NCI-H446 (cell line): Measurements from ENCODE around the gene ERC2.
"Not testable (repeated sequence)": the region's sequence is repeated elsewhere in the genome, so short reads cannot be mapped to it uniquely, and the experiment has no call there.

ENCODE experiments used
- DNase-seq, 2 experiments: peaks; one replicate each; lab custom pipeline; 2025; lab: John Stamatoyannopoulos, UW

ERC2 gene

DNA sequence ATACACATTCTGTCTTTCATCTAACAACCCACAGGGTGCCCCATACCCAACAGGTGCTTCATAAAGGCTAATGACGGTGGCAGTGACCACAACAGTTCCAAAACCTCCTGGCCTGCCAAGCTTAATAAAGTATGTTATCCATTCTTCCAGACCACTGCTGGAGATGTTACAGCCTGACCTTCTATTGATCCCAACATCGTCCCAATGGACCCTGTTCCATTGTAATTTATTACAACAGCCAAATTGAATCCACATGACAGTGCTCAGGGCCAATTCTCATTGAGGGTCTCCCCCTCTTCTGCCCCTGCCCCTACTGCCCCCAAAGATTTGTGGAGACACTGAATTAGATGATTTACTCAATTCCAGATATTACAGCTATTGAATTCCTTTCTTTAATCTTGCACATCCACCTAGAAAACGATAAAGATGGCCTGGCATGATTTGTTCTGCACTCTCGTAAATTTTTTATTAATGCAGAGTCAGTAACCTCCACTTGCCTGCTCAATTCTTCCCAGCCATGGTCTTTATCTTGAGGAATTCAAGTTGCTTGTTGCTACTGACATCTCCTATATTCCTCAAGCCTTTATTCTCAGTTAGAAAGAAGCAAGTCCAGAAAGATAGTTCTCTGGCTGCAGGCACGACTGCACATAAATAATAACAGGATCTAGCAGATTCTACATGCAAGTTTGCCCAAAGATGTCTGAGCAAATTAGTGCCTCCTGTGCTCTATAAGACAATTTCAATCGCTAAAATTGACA lies 407.6 kb downstream of the ERC2 start:
- DNase-seq: no peak

DNA sequence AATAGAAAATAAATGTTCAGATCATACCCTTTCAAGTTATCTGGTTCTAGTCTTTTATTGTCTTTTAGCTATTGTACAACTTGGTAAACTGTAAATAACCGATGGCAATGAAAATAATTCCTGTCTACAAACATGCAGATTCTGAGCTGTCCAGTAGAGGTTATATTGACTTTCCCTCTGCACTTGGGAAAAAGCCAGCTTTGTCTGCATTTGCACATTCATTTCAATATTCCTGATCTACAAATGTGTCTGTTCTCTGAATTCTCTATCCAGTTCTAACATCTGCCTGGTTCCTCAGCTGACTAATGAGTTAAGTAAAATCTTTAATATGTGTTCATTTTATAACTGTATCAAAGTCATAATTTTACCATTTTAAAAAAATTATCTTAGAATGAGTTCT lies 408.5 kb downstream of the ERC2 start:
- no peak for DNase-seq

DNA sequence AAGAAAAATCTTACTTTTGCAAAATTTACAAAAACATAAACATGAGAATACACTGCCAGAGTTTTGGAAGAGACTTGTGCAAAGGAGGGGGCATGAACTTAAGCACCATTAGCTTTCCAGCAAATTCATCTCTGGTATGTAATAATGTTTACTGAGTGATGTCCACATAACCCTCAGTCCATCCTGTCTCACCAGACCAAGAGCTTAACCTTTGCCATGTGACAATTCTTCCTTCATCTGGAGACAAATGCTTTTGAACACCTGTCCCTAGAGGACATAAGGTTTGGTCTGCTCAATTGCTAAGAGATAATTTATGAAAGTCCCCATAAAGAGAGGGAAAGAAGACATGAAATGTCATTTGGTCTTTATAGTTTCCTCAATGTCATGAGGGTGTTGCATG lies 412.3 kb downstream of the ERC2 start:
- DNase-seq: no peak

DNA sequence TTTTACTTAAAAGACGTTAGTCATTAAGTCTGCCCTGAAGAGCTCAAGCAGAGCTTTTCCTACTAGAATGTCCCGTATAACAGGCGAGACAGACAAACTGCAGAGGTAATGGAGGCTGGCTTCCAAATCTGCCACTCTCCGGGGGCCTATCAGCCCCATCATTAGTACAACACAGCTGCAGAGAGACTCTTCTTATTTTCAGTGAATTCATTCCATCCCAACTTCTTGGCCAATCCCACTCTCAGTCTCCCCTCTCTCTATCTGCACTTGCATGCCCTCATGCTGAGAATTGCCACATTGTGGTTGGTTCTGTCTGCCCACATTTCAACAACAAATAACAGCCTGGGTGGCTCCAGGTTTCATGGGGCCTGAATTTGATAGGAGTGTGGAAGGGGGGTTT lies 412.7 kb downstream of the ERC2 start:
- no peak for DNase-seq

DNA sequence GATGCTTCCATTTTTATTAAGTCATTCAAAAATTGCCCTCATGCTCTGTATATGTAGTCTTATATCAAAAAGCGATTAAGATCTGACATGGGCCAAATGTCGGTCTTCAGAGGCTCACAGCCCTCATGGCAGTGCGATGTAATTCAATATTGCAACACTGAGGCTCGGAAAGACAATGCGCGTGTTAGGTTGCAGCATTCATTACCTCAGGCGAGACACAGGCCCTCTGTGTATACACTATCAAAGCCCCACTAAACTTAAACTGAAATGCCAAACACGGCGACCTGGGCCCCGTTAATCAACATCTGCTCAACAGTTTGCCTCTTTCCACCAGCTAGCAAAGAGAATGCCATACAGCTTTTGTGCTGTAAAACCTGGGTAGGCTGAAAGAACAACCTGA lies 413.4 kb downstream of the ERC2 start:
- DNase-seq: no peak

DNA sequence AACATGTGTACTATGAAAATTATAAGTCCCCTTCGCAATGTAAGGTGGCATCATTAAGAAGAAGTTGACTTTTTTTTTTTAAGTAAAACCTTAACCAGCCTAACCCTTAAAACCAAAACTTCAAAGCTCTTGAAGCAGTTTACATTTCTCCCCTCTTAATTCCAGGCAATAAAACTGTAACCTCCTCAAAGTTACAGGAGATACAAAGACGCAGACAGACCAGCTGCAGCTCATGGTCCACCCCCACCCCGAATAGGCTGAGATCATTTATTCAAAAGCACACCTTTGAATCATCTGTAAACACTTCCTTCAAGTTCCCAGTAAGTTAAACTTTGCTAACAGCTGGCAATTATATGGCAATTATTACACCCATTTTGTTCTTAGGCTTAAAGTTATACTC lies 414.5 kb downstream of the ERC2 start:
- no peak for DNase-seq

DNA sequence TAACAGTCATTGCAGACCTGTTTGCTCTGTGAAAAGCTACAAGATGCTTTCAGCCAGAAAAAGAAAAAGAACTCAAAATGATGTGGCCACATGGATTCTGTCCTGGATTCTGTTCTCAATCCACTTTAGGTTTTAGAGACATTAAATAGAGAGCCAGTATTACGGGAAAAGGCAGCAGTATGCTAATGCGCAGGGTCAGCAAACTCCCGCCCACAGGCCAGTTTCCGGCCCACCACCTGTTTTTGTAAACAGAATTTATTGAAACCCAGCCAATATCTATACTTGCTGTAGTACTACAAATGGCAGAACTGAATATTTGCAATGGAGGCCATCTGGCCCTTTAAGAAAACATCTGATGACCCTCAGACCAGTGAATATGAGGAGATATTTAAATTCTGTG lies 416.1 kb downstream of the ERC2 start:
- no peak for DNase-seq

DNA sequence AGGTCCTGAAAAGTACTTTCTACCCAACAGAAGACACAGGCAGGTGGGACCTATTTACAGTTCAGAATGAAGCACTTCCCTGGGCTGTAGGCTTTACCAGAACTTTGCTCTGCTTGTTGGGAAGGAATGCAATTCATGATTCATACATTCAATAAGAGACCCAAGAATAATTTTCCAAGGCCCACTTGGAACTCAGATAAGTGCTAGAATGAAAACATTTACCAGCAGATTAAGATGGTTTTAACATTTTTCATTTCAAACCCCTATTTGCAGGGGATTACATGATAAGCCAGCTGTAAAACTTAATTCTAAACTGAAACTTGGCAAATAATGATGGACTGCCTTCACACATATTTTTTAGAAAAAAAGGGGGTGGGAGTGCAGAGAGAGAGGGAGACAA lies 417.2 kb downstream of the ERC2 start:
- DNase-seq: no peak

DNA sequence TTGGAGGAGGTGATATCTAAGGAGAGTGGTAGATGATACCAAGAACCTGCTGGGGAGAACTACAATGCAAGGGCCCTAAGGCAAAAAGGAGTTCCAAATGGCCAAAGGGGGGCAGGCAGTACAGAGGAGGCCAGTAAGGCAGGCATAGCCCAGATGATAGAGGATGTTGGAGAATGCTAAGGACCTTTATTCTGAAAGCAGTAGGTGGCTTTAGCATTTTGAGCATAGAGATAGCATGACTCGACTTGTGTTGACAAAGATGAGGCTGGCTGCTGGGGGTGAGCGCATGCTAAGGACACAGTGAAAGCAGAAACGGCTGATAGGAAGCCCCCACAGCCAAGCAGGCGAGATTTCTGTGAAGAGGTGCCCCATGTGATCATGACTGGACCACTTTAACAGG lies 419.3 kb downstream of the ERC2 start:
- no peak for DNase-seq

DNA sequence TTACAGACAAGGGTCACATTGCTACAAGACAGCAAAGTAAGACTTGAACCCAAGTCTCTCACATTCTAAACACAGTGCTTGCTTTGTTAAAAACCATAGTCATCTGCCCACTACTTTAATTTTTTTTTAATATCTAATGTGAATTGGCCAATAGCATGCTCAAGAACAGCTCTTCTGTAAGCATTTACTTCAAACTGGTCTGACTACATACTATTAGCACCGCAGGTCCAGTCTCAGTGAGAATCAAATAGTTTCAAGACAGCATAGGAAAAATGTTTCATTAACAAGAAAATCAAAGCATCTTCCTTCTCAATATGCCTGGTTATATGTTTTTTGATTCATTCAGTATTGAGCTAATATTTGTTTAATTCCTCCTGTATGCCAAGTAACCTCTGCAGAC lies 419.9 kb downstream of the ERC2 start:
- no peak for DNase-seq

DNA sequence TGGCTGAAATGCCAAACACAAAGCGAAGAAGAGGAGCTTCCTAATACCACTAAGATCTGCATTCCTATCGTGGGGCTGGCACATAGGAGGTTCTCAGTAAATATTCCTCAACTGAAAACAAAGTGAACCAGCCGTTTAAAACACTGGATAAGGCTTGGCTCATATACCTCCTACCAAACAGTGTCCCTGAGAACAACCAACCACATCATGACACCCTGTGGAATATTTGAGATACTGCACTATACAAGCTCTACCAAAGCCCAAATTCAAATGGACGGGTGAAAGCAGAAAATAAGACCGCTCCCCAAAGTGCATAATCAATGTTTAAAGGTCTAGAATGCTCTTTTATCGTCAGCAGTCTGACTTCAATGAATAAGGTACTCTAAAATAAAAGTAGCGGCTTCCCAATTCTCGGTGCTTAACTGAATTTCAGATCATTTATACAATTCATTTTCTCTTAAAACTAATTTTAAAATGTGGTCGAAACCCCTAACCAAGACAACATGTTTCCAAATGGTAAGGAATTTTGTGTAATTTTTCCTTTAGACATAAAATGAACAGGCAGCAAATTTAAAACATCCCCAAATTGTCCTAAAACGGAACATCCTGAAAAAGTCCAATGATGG lies 425.8 kb downstream of the ERC2 start:
- peak in 1 of 2 experiments; percentile 8 for DNase-seq

DNA sequence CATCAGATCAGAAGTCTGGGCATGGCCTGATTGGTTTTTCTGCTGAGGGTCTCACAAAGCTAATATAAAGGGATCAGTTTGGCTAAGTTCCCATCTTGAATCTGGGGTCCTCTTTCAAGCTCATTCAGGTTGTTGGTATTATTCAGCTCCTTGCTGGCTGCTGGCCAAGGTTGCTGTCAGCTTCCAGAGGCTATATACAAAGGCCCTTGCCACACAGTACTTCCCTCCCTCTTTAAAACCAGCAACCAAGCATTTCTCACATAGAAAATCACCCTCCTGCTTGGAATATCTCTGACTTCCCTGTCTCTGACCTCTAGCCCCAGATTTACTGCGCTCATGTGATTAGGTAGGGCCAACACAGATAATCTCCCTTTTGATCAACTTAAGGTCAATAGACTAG lies 442.9 kb downstream of the ERC2 start:
- no peak for DNase-seq

DNA sequence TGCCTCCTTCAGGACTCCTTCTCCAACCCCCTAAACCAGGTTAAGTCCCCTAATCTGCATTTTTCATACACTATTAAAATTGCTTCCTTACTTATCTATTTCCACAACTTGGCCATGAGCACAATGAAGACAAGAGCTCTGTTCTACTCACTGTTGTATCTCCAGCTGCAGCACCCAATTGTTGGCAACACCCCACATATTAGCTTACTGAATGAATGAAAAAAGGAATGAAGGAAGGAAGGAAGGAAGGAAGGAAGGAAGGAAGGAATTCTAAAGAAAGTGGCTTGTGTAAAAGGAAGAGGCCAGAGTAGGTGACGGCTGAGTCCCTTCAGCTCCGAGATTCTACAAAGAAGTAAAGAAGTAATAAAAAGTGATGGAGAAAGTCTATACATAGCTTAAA lies 444.7 kb downstream of the ERC2 start:
- no peak for DNase-seq

DNA sequence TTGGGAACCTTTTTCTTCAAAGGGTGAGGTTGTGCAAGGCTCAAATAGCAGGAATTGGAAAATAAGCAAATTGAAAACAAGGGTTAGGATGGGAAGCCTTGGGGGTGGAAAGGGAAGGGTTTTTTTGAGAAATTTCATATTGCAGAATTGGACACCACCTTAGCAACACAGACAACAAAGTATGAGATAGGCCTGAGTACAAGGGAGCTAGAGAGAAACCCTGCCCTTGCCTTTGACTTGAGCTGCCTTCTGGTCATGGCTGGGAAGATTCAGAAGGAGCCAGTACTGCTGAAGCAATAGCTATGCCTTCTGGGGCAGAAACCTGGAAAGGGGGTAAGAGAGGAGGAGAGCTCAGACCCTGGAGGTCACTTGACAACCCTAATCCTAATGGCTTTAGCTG lies 445.6 kb downstream of the ERC2 start:
- DNase-seq: no peak

DNA sequence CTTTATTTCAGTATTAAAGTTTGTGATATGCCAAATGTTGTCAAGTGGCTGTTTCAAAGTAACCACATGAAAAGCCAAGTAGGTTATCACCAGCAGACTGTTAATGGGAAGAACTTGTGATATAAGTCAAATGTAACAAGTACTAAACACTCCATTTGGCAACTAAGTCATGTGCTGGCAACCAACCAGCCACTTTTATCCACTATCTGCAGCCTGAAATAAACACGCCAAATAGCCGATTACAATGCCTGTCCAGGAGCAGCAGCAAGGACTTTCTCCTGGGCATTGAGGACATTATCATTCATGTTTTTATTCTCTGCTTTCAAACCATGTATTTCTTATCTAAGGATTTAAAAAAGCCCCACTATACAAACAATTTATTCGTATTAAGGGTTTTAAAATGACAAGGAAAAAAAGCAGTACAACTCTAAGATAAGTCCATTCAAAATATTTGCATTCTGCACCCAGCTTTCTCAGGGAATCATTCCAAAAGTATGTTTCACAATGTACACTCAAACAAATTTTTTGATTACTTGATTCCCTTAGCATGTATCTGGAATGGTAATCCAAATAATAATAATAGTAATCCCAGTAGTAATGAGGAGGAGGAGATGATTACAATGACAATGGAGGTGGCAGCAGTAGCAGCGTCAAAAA lies 448.6 kb downstream of the ERC2 start:
- DNase-seq: no peak

DNA sequence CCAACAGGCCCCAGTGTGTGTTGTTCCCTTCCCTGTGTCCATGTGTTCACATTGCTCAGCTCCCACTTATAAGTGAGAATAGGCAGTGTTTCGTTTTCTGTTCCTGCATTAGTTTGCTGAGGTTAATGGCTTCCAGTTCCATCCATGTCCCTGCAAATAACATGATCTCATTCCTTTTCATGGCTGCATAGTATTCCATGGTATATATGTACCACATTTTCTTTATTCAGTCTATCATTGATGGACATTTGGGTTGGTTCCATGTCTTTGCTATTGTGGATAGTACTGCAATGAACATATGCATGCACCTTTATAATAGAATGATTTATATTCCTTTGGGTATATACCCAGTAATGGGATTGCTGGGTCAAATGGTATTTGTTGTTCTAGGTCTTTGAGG lies 452.9 kb downstream of the ERC2 start:
- DNase-seq: not testable (repeated sequence)

DNA sequence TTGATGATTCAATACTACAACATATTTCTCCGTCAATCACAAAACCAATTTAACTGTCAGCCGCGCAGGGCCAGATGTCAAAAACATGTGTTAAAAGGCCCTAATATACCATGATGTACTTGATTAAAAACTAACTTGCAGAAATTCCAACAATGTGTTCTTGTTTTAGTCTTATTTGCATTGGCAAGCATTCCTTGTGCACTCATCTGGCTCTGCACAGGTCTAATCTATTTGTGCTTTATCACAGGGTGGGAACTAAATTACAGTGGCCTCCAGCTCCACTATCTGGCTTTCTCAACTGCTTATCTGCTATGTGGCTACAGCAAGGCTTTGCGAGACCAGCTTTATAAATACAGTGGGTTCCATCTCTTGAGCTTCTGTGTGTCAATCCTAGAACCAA lies 455.5 kb downstream of the ERC2 start:
- no peak for DNase-seq

DNA sequence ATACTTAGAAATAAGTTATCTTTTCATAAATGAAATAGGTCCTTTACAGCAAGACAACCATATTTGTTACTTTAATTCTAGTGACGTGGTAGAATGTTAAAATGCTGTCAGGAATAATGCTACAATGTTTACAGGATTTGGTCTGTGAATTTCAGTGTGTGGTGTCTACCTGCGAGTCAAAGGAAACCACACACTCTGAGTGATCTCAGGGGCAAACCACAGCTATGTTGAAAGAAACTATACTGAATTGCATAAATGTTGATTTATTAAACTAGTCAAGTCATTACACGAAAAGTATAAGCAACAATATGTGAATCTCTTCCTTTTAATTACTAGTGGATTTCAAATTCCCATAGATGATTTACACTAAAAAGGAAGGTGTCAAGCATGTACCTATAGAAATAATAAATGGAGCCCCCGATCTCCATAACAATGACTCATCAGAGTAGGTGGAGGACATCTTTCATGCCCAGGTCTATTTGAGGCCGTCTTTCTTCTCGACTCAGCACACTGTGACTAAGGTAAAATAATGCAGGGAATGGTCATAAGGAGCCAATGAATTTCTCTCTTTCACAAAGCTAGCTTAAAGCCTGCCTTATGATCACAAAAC lies 463.0 kb downstream of the ERC2 start:
- DNase-seq: no peak

DNA sequence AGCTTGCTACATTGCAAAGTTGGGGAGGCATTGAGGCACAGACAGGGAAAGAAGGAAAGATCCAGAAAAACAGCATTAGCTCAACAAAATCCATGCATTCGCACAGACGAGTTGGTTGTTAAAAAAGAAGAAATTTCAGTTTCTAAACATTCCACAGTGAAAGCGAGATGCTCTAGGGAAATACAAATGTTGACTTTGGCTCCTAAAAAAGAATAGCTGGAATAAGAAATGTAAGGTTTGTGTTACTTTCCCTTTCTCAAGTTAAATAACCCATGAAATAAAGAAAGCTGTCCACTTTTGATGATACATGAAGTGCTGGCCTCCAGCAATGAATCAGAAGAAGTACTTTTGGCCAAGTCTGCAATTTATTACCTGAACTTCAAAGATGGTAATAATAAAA lies 465.1 kb downstream of the ERC2 start:
- no peak for DNase-seq

DNA sequence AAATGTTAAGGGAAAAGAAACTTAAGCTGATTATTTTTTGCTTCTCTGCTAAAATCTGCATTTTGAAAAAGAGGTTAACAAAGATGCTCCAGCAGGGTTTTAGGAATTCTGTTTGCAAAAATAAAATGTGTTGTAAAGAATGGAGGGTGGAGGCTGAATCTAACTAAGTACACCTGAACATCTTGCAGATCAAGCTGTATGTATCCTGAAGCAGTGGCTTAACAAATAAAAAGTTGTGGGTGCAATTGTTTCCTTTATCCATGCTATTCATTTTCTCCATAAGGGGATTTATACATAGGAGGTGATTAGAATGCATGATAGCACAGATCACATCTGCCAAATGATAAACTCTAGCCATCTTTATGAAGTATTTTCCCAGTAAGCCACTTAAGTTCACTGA lies 466.3 kb downstream of the ERC2 start:
- DNase-seq: no peak

DNA sequence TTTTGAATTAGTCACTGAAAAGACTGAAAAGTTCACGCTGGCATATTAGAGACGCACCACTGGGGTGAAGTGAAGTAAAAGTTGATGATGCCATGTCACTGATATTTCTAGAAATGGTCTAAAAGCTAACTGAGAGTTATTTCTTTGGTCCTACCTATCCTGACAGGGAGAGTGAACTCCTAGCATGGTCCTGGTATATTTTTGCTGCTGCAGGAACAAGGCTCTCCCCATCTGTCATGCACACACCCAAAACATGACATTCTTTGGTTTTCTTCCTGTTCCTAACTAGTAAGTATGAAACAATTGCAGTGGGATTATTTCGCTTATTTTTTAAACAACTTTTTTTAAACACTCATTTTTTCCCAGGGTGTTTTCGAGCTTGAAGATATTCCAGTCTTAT lies 466.7 kb downstream of the ERC2 start:
- DNase-seq: no peak

DNA sequence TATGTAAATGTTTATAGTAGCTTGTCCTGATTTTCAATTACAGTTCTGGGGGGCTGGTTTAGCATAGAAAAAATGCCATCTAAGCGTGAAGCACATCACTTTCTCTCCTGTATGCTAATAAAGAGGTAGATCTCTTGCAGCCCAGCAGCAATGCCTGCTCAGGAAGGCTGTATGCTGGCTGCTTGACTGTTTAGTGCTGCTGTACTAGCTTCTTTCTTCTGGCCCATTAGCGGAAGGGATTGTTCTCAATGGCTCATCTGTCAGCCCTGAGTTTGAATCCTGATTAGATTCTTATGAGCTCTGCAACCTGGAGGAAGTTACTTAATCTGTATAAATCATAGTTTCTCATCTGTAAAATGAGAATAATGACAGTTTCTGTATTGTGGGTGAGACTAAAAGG lies 478.9 kb downstream of the ERC2 start:
- DNase-seq: no peak

DNA sequence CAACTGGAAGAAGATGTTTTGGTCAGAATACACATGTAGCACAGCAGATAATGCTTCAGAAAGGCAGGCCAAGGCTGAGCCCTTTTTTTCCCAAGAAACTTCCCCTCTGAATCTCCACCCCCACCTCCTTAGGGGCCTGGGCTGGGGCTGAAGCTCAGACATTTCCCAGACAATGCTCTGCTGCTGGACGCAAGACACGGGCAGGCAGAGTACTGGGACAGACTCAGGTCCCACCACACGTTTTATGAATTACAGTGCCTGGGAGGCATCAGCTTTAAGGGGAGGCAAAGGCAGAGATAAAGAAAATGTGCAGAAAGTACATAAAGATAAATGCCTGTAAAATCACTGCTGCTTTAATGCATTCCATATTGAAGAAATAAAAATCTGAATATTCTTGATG lies 479.4 kb downstream of the ERC2 start:
- no peak for DNase-seq
